ENCODE data around the gene LRRN4. TPM values are rescaled to one million over a fixed set of nuclear protein-coding genes. Genes with fewer than 3 reads are reported as not detected.

Gene LRRN4
- total and polyA plus RNA-seq, 8 donors = 0.19 to 2.9 (median 1.1) TPM; not detected in 5

- WGBS, 5 donors = 0 to 1% (median 0%) methylated on average over 10 of the region's 10 CpGs
- intact Hi-C loops (cut with DNase I; ENCODE audit: low total_unique reads) = no loop called here
- TF ChIP-seq POLR2AphosphoS5 (IDR thresholded peaks at IDR 0.05) = no peak
- no peak for TF ChIP-seq EP300 (IDR thresholded peaks at IDR 0.05)
- TF ChIP-seq, protein P1, sequence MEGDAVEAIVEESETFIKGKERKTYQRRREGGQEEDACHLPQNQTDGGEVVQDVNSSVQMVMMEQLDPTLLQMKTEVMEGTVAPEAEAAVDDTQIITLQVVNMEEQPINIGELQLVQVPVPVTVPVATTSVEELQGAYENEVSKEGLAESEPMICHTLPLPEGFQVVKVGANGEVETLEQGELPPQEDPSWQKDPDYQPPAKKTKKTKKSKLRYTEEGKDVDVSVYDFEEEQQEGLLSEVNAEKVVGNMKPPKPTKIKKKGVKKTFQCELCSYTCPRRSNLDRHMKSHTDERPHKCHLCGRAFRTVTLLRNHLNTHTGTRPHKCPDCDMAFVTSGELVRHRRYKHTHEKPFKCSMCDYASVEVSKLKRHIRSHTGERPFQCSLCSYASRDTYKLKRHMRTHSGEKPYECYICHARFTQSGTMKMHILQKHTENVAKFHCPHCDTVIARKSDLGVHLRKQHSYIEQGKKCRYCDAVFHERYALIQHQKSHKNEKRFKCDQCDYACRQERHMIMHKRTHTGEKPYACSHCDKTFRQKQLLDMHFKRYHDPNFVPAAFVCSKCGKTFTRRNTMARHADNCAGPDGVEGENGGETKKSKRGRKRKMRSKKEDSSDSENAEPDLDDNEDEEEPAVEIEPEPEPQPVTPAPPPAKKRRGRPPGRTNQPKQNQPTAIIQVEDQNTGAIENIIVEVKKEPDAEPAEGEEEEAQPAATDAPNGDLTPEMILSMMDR (IDR thresholded peaks at IDR 0.05) = no peak
- no peak for TF ChIP-seq POLR2A (IDR thresholded peaks at IDR 0.05)
- no peak for DNase-seq
- H3K27ac ChIP-seq = peak overlapping the region; percentile 87 to 95 (median 92)
- peak overlapping the region; percentile 82 to 99 (median 92) for H3K4me3 ChIP-seq
- peaks cover 12 to 21% (median 20%) of the 10 kb centered on the region in 4 donors for H3K36me3 ChIP-seq
- no peaks in the 10 kb centered on the region for H3K9me3 ChIP-seq
- no peaks in the 10 kb centered on the region for H3K27me3 ChIP-seq
- peaks cover 16 to 51% (median 42%) of the 10 kb centered on the region in 4 donors for H3K4me1 ChIP-seq
These were observed 47.3 kb downstream of the LRRN4 start for GRCh38 chr20:6006603-6006949.

DNA sequence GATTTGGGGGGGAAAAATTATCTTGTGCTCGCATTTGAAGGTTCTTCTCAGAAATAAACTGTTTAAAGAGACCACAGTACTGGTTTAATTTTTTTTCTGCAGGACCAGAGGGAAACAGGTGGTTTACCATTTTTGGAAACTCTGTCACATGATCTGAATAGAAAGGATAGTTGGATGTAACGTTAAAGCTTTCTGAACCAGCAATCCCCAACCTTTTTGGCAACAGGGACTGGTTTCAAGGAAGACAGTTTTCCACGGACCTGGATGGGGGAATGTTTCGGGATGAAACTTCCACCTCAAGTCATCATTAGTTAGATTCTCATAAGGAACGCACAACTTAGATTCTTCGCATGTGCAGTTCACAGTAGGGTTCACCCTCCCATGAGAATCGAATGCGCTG, 53.0 kb downstream of the LRRN4 start:
- Histone ChIP-seq H3K27ac (no peak overlapping the region), H3K4me1 (peaks cover 0 to 14% (median 10%) of the 10 kb centered on the region in 4 donors), H3K27me3 (no peaks in the 10 kb centered on the region), H3K9me3 (no peaks in the 10 kb centered on the region), H3K4me3 (no peak overlapping the region), H3K36me3 (peaks cover 0 to 16% (median 3%) of the 10 kb centered on the region in 4 donors)
- no peak for TF ChIP-seq EP300 (IDR thresholded peaks at IDR 0.05)
- no peak for TF ChIP-seq POLR2AphosphoS5 (IDR thresholded peaks at IDR 0.05)
- TF ChIP-seq, protein P1 (IDR thresholded peaks at IDR 0.05) = no peak
- TF ChIP-seq POLR2A (IDR thresholded peaks at IDR 0.05) = no peak
- intact Hi-C loops (cut with DNase I; ENCODE audit: low total_unique reads) = no loop called here
- DNase-seq = no peak
- WGBS, 5 donors = 82 to 85% (median 85%) methylated on average over 8 of the region's 8 CpGs

DNA sequence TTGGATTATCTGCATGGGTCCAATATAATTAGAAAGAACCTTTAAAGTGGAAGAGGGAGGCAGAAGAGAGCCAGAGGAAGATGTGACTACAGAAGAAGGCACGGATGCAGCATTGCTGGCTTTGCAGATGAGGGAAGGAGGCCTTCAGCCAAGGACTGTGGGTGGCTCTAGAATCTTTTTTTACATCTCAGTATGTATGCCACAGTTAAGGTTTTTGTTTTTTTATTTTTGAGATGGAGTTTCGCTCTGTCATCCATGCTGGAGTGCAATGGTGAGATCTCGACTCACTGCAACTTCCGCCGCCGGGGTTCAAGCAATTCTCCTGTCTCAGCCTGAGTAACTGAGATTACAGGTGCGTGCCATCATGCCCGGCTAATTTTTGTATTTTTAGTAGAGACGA, 54.1 kb downstream of the LRRN4 start:
- TF ChIP-seq POLR2A (IDR thresholded peaks at IDR 0.05) (no peak), EP300 (IDR thresholded peaks at IDR 0.05) (no peak), POLR2AphosphoS5 (IDR thresholded peaks at IDR 0.05) (no peak)
- TF ChIP-seq, protein P1 (IDR thresholded peaks at IDR 0.05) = no peak
- peaks cover 0 to 21% (median 11%) of the 10 kb centered on the region in 4 donors for H3K36me3 ChIP-seq
- no peak for DNase-seq
- H3K4me3 ChIP-seq = no peak overlapping the region
- H3K4me1 ChIP-seq = peaks cover 0 to 5% (median 2%) of the 10 kb centered on the region in 4 donors
- no peaks in the 10 kb centered on the region for H3K27me3 ChIP-seq
- intact Hi-C loops (cut with DNase I; ENCODE audit: low total_unique reads) = no loop called here
- 95 to 97% (median 96%) methylated on average over 9 of the region's 9 CpGs for WGBS, 5 donors
- H3K9me3 ChIP-seq = no peaks in the 10 kb centered on the region
- no peak overlapping the region for H3K27ac ChIP-seq

DNA sequence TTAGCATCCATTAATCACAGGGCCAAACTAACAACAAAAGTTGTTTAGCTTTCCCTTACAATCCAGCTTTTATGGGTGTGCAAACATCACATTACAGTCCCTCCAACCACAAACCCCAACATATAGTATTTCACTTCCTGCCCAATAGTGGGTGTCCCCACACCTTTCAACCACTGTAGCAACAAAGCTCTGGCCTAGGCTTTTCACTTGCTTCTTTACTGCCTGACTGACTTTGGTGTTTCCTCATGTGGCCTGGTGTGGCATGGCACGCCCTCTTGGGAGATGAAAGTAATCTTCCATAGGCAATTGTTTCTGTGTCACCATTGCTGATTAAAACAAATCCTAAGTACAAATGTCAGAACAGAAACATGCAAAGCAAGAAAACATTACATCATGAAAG, 57.1 kb downstream of the LRRN4 start:
- Histone ChIP-seq H3K27ac (no peak overlapping the region), H3K4me3 (no peak overlapping the region), H3K27me3 (no peaks in the 10 kb centered on the region), H3K4me1 (peaks cover 0 to 3% (median 0%) of the 10 kb centered on the region in 4 donors), H3K9me3 (no peaks in the 10 kb centered on the region), H3K36me3 (peaks cover 0 to 35% (median 19%) of the 10 kb centered on the region in 4 donors)
- intact Hi-C loops (cut with DNase I; ENCODE audit: low total_unique reads) = no loop called here
- 57 to 74% (median 67%) methylated on average over 1 of the region's 1 CpG for WGBS, 5 donors
- DNase-seq = peak in 1 of 2 donors; percentile 64
- TF ChIP-seq POLR2AphosphoS5 (IDR thresholded peaks at IDR 0.05) (no peak), POLR2A (IDR thresholded peaks at IDR 0.05) (no peak), EP300 (IDR thresholded peaks at IDR 0.05) (no peak)
- TF ChIP-seq, protein P1 (IDR thresholded peaks at IDR 0.05) = no peak

All from stomach (tissue), 9 donors.